Measurements from ENCODE around the gene RAB17.
"Not testable (repeated sequence)": the region's sequence is repeated elsewhere in the genome, so short reads cannot be mapped to it uniquely, and the experiment has no call there.

RAB17 gene

DNA sequence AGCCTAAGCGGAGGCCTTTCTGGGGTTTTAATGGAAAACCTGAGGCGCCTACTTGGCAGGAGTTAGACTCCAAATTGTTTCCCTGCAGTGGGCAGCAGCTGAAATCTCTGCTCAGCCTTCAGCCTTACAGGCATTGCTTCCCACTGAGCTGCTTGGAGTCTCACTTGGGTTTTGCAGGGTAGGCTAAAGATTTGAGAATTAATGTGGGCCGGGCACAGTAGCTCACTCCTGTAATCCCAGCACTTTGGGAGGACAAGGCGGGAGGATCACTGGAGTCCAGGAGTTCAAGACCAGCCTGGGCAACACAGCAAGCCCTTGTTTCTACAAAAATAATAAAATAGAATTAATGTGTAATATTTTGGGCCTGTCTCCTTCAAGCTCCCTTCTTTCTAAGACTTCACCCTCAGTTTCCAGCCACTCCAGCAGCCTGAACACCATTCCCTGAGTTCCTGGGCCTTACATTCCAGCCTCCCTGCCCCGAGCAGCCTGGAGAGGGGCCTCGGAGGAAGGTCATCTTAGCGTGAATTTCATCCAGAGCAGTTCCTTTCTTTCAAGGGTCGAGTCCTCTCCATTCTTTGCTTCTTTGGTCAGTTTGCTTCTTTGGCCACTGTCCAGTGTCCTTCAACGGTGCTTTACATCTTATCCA lies 9.1 kb upstream of the RAB17 start:
- no peak for DNase-seq (ENCODE audit: low spot score)

DNA sequence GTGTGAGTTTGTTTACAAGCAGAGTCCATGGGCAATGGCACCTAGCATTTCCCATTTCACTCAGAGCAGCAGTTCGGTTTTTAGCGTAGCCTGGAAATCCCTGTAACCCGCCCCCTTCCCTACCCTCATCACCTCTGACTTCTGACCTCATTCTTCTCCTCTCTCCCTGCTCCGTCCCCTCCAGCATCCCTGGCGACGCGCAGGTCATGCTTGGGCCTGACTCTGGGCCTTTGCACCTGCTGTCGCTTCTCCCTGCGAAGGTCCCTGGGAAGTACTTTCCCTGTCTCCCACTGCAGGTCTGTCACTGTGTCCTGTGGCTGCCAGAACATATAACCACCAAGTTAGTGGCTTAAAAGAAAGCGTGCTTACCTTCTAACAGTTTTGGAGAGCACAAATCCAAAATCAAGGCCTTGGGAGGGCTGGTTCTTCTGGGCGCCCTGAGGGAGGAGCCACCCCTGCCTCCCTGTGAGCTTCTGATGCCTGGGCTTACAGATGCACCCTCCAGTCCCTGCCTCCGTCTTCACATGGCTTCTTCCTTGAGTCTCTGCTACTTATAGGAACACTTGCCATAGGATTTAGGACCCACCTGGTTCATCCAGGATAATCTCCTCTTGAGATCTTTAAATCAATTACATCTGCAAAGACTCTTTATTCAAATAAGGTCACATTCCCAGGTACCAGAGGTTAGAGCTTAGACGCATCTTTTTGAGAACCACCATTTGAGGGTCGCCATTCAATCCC lies 8.1 kb upstream of the RAB17 start:
- DNase-seq (ENCODE audit: low spot score), result no peak

DNA sequence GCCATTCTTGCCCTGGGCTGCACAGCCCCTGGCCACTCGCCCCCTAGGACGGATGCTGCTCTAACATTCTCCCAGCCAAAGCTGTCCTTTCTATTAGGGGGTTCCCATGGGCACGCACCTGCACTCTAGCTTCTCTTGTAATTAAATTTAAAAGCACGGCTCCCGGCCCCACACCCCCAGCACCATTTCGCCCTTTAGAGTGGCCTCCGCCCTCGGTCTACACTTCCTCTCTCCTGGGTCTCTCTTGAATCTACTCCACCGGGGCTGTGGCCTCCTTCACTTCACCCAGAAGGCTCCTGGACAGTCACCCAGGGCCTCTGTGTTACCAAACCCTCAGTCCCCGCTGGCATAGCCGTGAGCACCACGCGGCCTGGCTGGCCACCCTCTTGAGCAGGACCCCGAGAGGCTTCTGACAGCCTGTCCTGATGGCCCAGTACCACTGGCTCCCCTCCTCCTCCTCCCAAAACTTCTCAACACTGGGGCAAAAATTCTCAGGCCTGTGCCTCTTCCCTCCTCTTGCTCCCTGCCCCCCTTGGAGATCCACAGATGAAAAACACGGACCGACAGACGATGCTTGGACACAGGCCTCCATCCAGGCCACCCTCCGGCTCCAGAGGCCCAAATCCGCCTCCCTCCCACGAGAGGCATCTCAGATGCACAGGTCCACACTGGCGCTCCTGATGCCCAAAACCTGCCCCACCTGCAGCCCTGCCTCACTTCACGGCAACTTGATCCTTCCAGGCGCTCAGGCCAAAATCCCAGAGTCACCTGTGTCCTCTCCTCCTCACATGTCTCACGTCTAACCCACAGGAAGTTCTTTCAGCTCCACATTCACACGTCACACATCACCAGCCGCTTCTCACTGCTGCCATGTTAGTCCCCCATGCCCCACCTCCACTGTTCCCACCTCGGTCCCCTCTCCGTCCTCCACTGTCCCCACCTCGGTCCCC lies 6.9 kb upstream of the RAB17 start:
- DNase-seq (ENCODE audit: low spot score), result no peak

DNA sequence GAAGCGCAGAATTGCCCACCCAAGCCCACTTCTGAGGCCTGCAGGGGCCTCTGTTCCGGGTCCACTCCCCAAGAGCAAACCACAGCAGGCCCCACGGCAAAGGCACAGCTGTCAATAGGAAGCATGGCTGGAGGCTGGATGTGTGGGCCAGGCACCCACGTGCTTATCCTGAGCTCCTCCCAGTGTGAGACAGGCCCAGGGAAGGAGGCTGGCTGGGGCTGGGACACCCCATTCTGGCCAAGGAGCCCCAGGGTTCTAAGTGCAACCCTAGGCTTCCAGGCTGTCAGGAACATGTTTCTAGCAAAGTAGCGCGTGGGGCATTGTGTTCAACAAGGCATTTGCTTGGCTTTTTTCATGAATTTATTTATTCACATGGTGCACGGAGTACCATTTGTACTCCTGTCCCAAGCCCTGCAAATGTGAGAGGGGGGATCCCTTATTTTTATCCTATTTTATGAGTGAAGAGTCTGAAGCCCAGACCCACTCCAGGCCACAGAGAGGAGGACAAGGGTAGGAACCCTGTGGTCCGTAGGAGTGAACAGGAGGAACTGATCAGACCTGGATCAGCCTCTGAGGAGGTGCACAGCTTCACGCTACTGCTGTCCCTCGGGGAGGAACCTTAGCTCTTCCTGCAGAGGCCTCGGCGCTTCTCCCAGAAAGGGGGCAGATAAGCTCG lies 6.1 kb upstream of the RAB17 start:
- DNase-seq (ENCODE audit: low spot score), result no peak

DNA sequence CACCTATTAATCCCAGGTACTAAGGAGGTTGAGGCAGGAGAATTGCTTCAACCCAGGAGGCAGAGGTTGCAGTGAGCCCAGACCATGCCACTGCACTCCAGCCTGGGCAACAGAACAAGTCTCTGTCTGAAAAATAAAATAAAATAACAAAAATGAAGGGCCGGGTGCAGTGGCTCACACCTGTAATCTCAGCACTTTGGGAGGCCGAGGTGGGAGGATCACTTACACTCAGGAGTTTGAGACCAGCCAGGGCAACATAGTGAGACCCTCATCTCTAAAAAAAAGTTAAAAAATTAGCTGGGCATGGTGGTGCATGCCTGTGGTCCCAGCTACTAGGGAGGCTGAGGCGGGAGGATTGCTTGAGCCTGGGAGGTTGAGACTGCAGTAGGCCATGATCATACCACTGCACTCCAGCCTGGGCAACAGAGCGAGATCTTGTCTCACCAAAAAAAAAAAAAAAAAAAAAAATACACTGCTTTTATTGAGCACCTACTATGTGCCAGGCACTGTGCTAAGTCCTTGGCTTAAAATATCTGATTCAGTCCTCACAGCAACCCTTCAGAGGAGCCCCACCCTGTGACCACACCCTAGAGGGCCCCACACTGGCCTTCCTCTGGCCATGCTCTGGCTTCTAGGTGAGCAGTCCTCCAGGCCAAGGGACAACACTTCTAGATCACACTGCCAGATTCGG lies 5.4 kb upstream of the RAB17 start:
- DNase-seq (ENCODE audit: low spot score), result not testable (repeated sequence)

DNA sequence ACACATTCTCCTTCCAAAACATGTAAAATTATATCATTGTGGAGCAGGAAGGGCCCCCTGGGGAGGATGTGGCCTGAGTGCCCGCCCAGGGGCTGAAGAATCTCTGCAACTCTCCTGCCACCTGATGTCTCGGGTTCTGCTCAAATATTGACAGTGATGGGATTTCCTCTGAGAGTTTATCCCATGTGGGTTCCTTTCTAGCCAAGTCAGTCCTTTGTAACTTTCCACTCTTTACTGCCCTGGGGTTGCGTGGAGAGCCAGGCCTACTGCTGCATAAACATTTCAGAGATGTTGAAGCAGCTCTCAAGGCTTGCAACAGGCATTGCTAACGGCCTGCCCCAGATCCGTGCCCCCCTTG lies 4.0 kb upstream of the RAB17 start:
- no peak for DNase-seq (ENCODE audit: low spot score)

DNA sequence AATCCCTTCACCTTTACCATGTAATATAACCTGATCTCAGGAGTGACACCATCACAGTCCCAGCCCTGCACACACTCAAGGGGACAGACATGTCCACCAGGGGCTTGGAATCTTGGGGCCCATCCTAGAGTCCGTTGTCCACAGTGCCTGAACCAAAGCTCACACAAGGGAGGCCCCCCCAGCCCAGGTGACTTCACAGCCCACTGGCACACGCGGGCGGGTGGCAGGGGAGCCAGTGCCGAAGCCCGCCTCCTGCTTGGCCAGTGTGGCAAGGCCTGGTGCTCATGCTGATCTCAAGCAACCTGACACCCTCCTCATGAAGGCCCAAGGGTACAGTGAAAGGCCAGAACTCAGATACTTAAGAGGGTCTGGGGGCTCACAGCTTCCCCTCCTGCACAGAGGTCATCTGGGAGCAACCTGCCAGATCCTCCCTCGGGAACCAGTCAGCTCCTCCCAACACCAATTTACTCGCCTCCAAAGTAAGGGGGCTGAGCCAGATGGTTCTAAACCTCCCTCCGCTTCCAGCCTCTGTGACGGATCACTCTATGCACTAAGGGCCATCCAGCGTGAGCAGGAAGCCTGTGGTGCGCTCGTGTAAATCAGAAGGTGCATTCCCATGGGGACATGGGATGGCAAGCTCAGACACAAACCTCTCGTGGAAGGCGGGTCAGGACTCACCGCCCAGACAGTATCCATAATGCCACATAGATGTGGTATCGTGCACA lies 3.2 kb upstream of the RAB17 start:
- no peak for DNase-seq (ENCODE audit: low spot score)

DNA sequence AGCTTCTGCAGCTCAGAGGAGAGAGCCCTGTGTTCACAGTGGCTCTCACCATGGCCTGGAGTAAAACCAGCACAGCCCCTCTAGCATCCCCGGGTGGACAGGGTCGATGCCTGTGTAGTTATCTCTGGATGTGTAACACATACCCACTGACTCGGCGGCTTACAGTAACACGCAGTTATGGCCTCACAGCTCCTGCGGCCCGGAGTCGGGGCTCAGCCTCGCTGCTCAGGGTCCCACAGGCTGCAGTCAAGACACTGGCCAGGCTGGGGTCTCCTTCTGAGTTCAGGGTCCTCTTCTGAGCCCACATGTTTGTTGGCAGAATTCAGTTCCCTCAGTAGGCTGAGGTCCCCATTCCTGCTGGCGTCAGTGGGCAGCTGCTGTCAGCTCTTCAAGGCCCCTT lies 2.5 kb upstream of the RAB17 start:
- DNase-seq (ENCODE audit: low spot score), result no peak

DNA sequence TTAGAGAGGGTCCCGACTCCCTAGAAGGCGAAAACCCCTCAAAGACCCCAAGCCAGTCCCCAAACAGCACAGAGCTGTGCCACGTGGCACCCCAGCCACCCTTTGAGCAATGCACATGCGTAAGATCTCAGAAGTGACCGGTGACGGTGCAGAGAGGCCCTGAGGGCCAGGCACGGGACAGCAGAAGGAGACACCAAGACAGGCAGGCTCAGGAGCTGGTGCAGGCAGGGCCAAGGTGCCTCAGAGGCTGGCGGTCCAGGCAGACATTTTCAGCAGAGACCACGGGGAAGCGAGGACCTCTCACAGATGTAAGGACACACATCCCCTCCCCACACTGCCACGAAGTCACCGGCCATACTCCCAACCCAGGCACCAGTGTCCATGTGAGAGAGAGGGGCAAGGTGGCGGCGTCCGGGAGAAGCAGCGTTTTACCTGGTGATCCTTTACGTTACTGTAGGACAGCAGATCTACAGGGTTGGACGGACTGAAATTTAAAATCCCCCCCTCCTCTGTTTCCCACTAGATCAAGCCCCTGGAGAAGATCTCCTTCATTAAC lies 2.0 kb upstream of the RAB17 start:
- DNase-seq (ENCODE audit: low spot score), result no peak

DNA sequence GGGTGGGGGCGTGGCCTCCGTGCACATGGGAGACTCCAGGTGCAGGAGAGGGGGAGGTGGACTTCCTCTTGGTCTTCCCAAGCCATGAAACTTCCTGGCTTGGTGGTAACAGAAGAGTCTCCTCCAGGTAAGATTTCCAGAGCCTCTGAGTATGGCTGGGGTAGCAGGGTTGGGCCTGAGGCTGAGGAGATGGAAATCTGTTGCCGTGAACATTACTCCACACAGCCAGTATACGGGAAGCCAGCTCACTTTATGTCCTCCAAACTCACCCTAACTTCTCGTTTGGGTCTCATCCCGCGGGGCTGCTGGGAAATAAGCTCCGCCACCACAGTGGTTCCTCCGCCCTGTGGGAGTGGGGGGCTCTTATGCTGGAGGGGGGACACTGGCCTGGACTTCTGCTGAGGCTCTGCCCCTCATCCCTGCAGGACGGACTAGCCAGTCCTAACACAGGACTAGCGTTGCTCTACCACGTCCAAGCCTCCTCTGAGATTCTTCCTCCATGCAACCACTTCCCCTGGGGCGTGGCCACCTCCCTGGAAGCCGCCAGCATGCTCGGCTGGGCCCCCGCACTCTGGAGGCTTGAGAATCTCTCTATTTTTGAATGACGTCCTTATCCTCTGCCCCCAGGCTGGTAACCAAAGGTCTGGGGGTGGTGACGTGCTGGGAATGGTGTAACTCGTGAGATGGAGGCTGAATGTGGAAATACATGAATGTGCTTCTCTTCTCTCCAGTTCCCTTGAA lies 777 bp upstream of the RAB17 start:
- peak; percentile 85 for DNase-seq (ENCODE audit: low spot score)

DNA sequence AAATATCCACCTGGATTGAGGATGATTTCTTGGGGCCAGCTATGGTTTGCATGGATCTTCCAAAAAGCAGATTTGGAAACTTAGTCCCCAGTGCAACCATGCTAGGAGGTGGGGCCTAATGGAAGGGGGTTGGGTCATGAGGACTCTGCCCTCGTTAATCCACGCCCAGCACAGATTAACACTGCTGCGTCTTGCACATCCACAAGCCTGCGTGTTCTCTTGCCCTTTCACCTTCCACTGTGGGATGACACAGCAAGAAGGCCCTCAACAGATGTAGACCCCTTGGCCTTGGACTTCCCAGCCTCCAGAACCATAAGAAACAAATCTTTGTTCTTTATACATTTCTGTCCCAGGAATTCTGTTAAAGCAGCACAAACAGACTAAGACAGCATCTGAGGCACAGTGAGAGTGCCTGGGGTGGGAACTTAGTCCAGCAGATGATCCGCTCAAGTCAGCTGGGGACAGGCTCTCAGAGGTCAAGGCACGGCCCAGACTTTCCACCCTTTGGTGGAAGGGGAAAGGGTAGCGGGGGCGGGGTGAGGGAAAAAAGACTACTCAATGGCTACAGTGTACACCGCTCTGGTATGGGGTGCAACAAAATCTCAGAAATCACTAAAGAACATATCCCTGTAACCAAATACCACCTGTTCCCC lies 2.4 kb downstream of the RAB17 start:
- DNase-seq (ENCODE audit: low spot score), result no peak

DNA sequence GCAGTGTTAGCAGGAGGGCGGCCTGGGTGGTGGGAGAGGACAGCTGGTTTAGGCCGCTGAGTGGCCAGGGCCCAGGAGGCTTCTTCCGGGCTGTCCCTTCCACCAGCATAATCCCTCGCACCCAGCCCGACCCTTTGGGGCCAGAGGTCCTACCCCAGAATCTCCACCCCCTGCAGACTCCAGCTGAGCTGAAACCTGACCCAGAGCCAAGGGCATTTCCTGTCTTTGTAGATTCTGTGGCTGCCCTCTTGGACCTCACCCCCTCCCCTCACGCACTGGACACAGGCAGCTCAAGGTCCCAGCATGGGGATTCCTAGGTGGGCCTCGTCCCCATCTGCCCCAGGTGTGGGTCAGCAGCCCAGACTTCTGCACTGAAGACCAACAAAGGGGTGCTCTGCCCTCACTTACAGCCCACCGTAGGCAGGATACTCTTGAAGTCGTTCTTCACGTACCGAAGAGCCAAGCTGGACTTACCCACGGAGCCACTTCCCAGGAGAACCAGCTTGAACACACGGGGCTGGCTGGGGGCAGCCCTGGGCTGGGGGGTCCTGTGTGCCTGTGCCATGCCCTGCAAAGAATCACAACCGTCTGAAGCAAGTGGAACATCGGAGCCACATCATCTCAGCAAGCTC lies 4.8 kb downstream of the RAB17 start:
- no peak for DNase-seq (ENCODE audit: low spot score)

DNA sequence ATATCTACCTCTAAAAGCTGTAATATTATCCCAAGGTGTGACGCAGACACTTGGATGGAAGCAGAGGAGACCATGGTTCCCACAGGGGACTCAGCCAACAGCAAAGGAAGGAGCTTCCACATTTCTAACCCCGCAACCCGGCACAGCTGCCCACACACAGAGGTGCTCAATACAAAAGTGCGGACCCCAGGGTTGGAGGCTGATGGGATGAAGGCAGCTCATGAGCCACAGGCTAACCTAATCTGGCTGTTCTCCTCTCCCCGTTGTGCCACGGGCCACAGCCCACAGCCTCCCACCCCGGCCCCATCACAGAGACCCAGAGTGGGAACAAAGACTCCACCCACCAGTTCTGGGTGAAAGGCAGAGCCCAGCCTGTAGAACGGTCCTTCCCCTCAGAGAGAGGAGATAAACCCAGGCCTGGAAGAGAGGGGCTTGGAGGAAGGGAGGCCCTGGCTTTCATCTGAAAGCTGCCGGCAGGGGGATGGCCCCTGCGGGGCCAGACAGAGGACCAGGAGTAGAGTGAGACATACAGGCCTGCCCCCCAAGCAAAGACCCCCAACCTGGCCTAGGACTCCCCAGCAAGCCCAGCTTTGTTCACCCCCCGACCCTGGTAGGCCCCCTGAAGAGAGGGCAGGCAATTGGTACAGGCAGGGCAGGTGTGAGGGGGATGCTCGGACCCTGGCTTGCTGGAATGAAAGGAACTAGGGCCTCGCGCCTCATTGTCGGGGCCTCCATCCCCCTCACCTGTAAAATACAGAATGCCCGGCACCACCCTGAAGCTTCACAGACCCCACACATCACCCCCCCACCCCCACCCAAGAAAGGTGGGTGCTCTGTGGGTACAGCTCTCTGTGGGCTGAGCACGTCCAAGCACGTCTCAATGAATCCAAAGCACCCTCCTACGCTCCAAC lies 6.9 kb downstream of the RAB17 start:
- DNase-seq (ENCODE audit: low spot score), result no peak

DNA sequence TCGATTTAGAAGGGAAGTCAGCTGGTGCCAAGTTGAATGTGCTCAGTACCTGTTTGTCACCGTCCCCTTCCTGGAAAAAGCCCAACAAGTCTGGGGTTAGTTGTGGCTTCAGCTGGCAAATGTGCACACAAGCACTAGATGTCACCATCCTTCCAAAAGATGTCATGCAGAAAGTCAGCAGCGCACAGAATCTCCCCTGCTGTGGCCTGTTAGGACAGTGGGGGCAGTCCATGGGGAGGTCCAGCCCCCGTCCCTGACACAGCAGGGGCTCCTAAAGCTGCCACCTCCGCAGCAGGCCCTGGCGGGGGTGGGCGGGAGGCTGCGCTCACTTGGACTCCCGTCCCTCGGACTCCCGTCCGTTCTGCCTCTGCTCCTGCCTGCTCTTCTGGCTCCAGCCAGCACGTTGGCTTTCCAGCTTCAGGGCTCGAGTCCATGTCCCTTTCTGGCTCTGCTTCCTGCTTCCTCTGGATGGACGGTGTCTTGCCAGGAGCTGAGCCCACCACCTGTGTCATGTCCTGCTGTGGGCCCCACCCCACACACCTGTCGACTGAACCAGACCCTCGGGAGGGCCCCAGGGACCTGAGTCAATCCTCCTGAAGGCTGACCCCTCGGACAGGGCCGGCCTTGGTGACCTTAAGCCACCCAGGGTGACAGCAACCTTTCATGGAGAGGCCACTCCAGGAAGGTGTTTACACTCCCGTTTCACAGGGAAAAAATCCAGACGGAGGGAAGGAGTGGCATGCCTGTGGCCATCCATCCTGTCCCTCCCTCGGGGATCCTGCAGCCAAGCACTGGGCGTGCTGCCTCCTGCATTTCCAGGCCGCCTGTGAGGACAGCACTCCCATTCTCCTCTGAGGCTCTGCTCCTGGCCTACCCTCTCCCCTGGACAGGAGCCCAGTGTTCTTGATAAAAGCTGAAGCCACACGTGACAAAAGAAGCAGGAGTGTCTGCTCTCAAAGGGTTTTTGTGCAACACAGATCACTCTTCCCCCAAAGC lies 8.5 kb downstream of the RAB17 start:
- DNase-seq (ENCODE audit: low spot score), result peak; percentile 11

DNA sequence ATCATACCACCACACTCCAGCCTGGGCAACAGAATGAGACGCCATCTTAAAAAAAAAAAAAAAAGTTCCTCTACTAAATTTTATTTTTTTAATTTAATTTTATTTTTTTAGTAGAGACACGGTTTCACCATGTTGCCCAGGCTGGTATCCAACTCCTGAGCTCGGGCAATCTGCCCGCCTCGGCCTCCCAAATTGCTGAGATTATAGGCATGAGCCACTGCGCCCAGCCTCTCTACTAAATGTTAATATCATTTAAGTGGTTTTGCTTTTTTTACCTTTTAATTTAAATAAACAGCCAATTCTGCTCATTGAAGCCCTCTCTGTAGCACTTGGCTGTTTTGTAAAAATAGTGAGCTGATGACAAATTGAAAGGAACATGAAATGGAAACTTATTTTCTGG lies 9.2 kb downstream of the RAB17 start:
- DNase-seq (ENCODE audit: low spot score), result no peak
